ENCODE data around the gene OTOF. TPM values are rescaled to one million over a fixed set of nuclear protein-coding genes. Genes with fewer than 3 reads are reported as not detected.

Gene OTOF
- total RNA-seq, result under 1 TPM in 2 of 4 donors, not detected in 2; 0.66 to 0.83 TPM

DNA sequence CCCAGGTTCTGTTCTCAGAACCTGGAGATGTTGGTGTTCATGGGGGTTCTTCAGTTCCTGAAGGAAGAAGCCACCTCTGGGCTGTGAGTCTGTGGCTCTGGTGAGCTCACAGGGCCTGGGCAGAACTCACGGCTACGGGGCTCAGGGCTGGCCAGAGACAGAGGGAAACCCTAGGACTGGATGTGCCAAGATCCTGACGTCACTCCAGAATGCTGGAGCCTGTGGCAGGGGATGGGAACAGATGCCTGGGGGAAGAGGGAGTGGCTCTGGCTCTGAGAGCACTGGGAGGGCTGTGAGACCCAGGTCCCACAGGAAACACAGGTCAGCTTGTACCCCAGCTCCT is at the start of gene OTOF:
Gene OTOF, minus strand, starts transcription at position 214 of the 343 bp plus-strand sequence.
- no peak for TF ChIP-seq POLR2A (IDR thresholded peaks at IDR 0.05)
- TF ChIP-seq, protein P1, sequence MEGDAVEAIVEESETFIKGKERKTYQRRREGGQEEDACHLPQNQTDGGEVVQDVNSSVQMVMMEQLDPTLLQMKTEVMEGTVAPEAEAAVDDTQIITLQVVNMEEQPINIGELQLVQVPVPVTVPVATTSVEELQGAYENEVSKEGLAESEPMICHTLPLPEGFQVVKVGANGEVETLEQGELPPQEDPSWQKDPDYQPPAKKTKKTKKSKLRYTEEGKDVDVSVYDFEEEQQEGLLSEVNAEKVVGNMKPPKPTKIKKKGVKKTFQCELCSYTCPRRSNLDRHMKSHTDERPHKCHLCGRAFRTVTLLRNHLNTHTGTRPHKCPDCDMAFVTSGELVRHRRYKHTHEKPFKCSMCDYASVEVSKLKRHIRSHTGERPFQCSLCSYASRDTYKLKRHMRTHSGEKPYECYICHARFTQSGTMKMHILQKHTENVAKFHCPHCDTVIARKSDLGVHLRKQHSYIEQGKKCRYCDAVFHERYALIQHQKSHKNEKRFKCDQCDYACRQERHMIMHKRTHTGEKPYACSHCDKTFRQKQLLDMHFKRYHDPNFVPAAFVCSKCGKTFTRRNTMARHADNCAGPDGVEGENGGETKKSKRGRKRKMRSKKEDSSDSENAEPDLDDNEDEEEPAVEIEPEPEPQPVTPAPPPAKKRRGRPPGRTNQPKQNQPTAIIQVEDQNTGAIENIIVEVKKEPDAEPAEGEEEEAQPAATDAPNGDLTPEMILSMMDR (IDR thresholded peaks at IDR 0.05), result no peak
- Histone ChIP-seq H3K9me3 (no peaks in the 10 kb centered on the region), H3K36me3 (no peaks in the 10 kb centered on the region), H3K4me1 (no peaks in the 10 kb centered on the region), H3K4me3 (no peak within 1 kb of the TSS), H3K27me3 (no peaks in the 10 kb centered on the region), H3K27ac (no peak within 1 kb of the TSS)
- DNase-seq, result no peak

DNA sequence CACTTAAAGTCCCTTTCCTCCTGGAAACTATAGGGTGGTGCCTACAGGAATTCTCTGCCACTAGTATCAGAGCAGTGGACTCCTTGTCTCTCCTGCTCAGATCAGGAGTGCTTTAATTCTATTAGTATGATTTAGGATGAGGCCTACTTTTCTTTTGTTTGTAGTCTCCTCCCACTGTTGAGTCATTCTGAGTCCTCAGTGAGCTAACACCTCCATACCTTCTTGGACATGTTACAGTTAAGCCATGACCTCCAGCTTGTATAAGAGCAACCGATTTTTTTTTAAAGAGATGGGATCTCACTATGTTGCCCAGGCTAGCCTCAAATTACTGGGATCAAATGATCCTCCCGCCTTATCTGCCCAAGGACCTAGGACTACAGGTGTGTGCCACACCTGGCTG is 48.7 kb upstream of the OTOF start:
- Histone ChIP-seq H3K4me1 (no peaks in the 10 kb centered on the region), H3K27me3 (no peaks in the 10 kb centered on the region), H3K4me3 (no peak overlapping the region), H3K9me3 (no peaks in the 10 kb centered on the region), H3K36me3 (no peaks in the 10 kb centered on the region), H3K27ac (no peak overlapping the region)
- TF ChIP-seq, protein P1 (IDR thresholded peaks at IDR 0.05), result no peak
- TF ChIP-seq POLR2A (IDR thresholded peaks at IDR 0.05), result no peak
- DNase-seq, result peak in 1 of 3 donors; percentile 3

- DNase-seq, result no peak
- no peak overlapping the region for H3K27ac ChIP-seq
- no peaks in the 10 kb centered on the region for H3K9me3 ChIP-seq
- H3K27me3 ChIP-seq, result no peaks in the 10 kb centered on the region
- TF ChIP-seq POLR2A (IDR thresholded peaks at IDR 0.05), result no peak
- TF ChIP-seq, protein P1 (IDR thresholded peaks at IDR 0.05), result no peak
- no peaks in the 10 kb centered on the region for H3K36me3 ChIP-seq
- no peaks in the 10 kb centered on the region for H3K4me1 ChIP-seq
- no peak overlapping the region for H3K4me3 ChIP-seq
Observed at GRCh38 chr2:26526105-26526504, 48.2 kb upstream of the OTOF start.

DNA sequence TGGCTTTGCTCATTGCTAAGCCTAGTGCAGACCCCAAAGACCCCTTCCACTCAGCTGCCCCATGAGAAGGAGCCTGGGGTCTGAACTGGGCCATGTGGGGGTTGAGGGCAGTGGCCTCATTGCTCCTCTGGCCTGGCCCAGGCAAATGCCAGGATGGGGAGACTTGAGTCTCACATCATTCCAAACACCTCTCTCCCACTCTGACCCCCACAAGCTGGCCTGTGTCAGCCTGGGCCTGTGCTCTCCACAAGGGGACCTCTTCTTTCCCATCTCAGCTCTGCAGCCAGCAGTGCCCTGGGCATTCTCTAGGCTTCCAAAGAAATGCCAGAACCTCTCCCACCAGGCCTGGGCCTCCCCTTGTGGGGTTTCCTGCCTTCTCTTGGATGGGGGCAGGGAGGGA is 45.8 kb upstream of the OTOF start:
- H3K36me3 ChIP-seq, result no peaks in the 10 kb centered on the region
- no peaks in the 10 kb centered on the region for H3K4me1 ChIP-seq
- no peaks in the 10 kb centered on the region for H3K27me3 ChIP-seq
- H3K9me3 ChIP-seq, result no peaks in the 10 kb centered on the region
- no peak overlapping the region for H3K4me3 ChIP-seq
- no peak overlapping the region for H3K27ac ChIP-seq
- no peak for TF ChIP-seq POLR2A (IDR thresholded peaks at IDR 0.05)
- TF ChIP-seq, protein P1 (IDR thresholded peaks at IDR 0.05), result no peak
- peak in 1 of 3 donors; percentile 11 for DNase-seq

GRCh38 chr2:26522751-26523171 is 44.8 kb upstream of the OTOF start:
- Histone ChIP-seq H3K4me1 (no peaks in the 10 kb centered on the region), H3K27me3 (no peaks in the 10 kb centered on the region), H3K4me3 (no peak overlapping the region)

More at GRCh38 chr2:26522751-26523171, 44.8 kb upstream of the OTOF start:
- TF ChIP-seq POLR2A (IDR thresholded peaks at IDR 0.05), result no peak
- TF ChIP-seq, protein P1 (IDR thresholded peaks at IDR 0.05), result no peak
- H3K27ac ChIP-seq, result no peak overlapping the region
- no peak for DNase-seq
- H3K9me3 ChIP-seq, result no peaks in the 10 kb centered on the region
- H3K36me3 ChIP-seq, result no peaks in the 10 kb centered on the region
